Measurements from ENCODE around the gene ZNHIT3. TPM values are rescaled to one million over a fixed set of nuclear protein-coding genes. Genes with fewer than 3 reads are reported as not detected.

Gene ZNHIT3
- total and polyA plus RNA-seq, 4 donors = 8.1 to 24.2 (median 19.1) TPM

GRCh38 chr17:36529121-36529520 is 42.6 kb downstream of the ZNHIT3 start:
- H3K27ac ChIP-seq (ENCODE audit: low read depth in 1 of 2, low read length in 2 of 2) = no peak overlapping the region
- TF ChIP-seq, protein P1, sequence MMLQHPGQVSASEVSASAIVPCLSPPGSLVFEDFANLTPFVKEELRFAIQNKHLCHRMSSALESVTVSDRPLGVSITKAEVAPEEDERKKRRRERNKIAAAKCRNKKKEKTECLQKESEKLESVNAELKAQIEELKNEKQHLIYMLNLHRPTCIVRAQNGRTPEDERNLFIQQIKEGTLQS (IDR thresholded peaks at IDR 0.05) = no peak
- no peak for TF ChIP-seq HNF4G (IDR thresholded peaks at IDR 0.05)
- no peak for TF ChIP-seq GABPA (IDR thresholded peaks at IDR 0.05 in 1 of 2, conservative IDR thresholded peaks at IDR 0.05 in 1 of 2)
- no peak for TF ChIP-seq RXRA (IDR thresholded peaks at IDR 0.05)
- TF ChIP-seq SP1 (IDR thresholded peaks at IDR 0.05) = no peak
- TF ChIP-seq FOXA1 (IDR thresholded peaks at IDR 0.05) = no peak
- no peak for TF ChIP-seq TAF1 (conservative IDR thresholded peaks at IDR 0.05)
- no peak for TF ChIP-seq NR2F2 (IDR thresholded peaks at IDR 0.05)
- peaks cover 15 to 64% (median 39%) of the 10 kb centered on the region in 4 donors for H3K36me3 ChIP-seq (ENCODE audit: control insufficient read depth in 4 of 4, insufficient read depth in 3 of 4, low read depth in 1 of 4, low read length in 3 of 4)
- H3K27me3 ChIP-seq (ENCODE audit: control insufficient read depth in 4 of 4, insufficient read depth in 4 of 4, low read length in 3 of 4) = no peaks in the 10 kb centered on the region
- no peak overlapping the region for H3K9ac ChIP-seq (ENCODE audit: low read depth in 1 of 2, low read length in 2 of 2)
- no peak overlapping the region for H3K4me3 ChIP-seq (ENCODE audit: low read depth in 1 of 3, low read length in 3 of 3)
- peaks cover 0 to 4% (median 2%) of the 10 kb centered on the region in 4 donors for H3K4me1 ChIP-seq (ENCODE audit: control insufficient read depth in 4 of 4, insufficient read depth in 4 of 4, low read length in 3 of 4)
- H3K9me3 ChIP-seq (ENCODE audit: control insufficient read depth in 4 of 4, low read length in 3 of 4) = no peaks in the 10 kb centered on the region
- no peak for DNase-seq (ENCODE audit: low spot score)

- peaks cover 8 to 39% (median 15%) of the 10 kb centered on the region in 4 donors for H3K36me3 ChIP-seq (ENCODE audit: control insufficient read depth in 4 of 4, insufficient read depth in 3 of 4, low read depth in 1 of 4, low read length in 3 of 4)
- 100% methylated on average over 2 of the region's 2 CpGs for WGBS
Observed at GRCh38 chr17:36532435-36532975, 46.0 kb downstream of the ZNHIT3 start.

GRCh38 chr17:36533935-36534839 is 47.7 kb downstream of the ZNHIT3 start:
- Histone ChIP-seq H3K27me3 (ENCODE audit: control insufficient read depth in 4 of 4, insufficient read depth in 4 of 4, low read length in 3 of 4) (no peaks in the 10 kb centered on the region), H3K4me3 (ENCODE audit: low read depth in 1 of 3, low read length in 3 of 3) (peak overlapping the region; percentile 83 to 99 (median 92)), H3K9ac (ENCODE audit: low read depth in 1 of 2, low read length in 2 of 2) (peak overlapping the region; percentile 32 to 87), H3K9me3 (ENCODE audit: control insufficient read depth in 4 of 4, low read length in 3 of 4) (no peaks in the 10 kb centered on the region), H3K4me1 (ENCODE audit: control insufficient read depth in 4 of 4, insufficient read depth in 4 of 4, low read length in 3 of 4) (peaks cover 0 to 15% (median 8%) of the 10 kb centered on the region in 4 donors), H3K27ac (ENCODE audit: low read depth in 1 of 2, low read length in 2 of 2) (peak overlapping the region; percentile 93 to 99), H3K36me3 (ENCODE audit: control insufficient read depth in 4 of 4, insufficient read depth in 3 of 4, low read depth in 1 of 4, low read length in 3 of 4) (peaks cover 7 to 28% (median 14%) of the 10 kb centered on the region in 4 donors)
- DNase-seq (ENCODE audit: low spot score) = peak; percentile 64
- TF ChIP-seq EGR1 (IDR thresholded peaks at IDR 0.05; ENCODE audit: low read depth in 2 of 2) = no peak
- TF ChIP-seq HNF4A (conservative IDR thresholded peaks at IDR 0.05) = peak in 1 of 2 donors; percentile 41
- no peak for TF ChIP-seq MAX (IDR thresholded peaks at IDR 0.05)
- TF ChIP-seq, protein P2, sequence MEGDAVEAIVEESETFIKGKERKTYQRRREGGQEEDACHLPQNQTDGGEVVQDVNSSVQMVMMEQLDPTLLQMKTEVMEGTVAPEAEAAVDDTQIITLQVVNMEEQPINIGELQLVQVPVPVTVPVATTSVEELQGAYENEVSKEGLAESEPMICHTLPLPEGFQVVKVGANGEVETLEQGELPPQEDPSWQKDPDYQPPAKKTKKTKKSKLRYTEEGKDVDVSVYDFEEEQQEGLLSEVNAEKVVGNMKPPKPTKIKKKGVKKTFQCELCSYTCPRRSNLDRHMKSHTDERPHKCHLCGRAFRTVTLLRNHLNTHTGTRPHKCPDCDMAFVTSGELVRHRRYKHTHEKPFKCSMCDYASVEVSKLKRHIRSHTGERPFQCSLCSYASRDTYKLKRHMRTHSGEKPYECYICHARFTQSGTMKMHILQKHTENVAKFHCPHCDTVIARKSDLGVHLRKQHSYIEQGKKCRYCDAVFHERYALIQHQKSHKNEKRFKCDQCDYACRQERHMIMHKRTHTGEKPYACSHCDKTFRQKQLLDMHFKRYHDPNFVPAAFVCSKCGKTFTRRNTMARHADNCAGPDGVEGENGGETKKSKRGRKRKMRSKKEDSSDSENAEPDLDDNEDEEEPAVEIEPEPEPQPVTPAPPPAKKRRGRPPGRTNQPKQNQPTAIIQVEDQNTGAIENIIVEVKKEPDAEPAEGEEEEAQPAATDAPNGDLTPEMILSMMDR (IDR thresholded peaks at IDR 0.05; ENCODE audit: low read depth, low read length, missing input control) = peak; percentile 16
- TF ChIP-seq SP1 (IDR thresholded peaks at IDR 0.05) = no peak
- TF ChIP-seq RXRA (IDR thresholded peaks at IDR 0.05) = peak in 1 of 2 donors; percentile 22
- no peak for TF ChIP-seq RAD21 (IDR thresholded peaks at IDR 0.05)
- TF ChIP-seq FOXA2 (IDR thresholded peaks at IDR 0.05) = no peak
- TF ChIP-seq YY1 (IDR thresholded peaks at IDR 0.05) = no peak
- 11% methylated on average over 48 of the region's 48 CpGs for WGBS

More at GRCh38 chr17:36532435-36532975, 46.0 kb downstream of the ZNHIT3 start:
- no peak for DNase-seq (ENCODE audit: low spot score)
- Histone ChIP-seq H3K9ac (ENCODE audit: low read depth in 1 of 2, low read length in 2 of 2) (no peak overlapping the region), H3K27ac (ENCODE audit: low read depth in 1 of 2, low read length in 2 of 2) (no peak overlapping the region), H3K27me3 (ENCODE audit: control insufficient read depth in 4 of 4, insufficient read depth in 4 of 4, low read length in 3 of 4) (no peaks in the 10 kb centered on the region), H3K4me3 (ENCODE audit: low read depth in 1 of 3, low read length in 3 of 3) (no peak overlapping the region), H3K4me1 (ENCODE audit: control insufficient read depth in 4 of 4, insufficient read depth in 4 of 4, low read length in 3 of 4) (peaks cover 0 to 15% (median 8%) of the 10 kb centered on the region in 4 donors), H3K9me3 (ENCODE audit: control insufficient read depth in 4 of 4, low read length in 3 of 4) (no peaks in the 10 kb centered on the region)
- TF ChIP-seq, protein P2 (IDR thresholded peaks at IDR 0.05; ENCODE audit: low read depth, low read length, missing input control) = no peak
- TF ChIP-seq YY1 (IDR thresholded peaks at IDR 0.05) (no peak), EGR1 (IDR thresholded peaks at IDR 0.05; ENCODE audit: low read depth in 2 of 2) (no peak), HNF4G (IDR thresholded peaks at IDR 0.05) (no peak)
